Measurements from ENCODE around the gene ANKRD44.
A peak's percentile ranks its signal among the peaks of the same experiment; 100 is the strongest.

Gene ANKRD44

DNA sequence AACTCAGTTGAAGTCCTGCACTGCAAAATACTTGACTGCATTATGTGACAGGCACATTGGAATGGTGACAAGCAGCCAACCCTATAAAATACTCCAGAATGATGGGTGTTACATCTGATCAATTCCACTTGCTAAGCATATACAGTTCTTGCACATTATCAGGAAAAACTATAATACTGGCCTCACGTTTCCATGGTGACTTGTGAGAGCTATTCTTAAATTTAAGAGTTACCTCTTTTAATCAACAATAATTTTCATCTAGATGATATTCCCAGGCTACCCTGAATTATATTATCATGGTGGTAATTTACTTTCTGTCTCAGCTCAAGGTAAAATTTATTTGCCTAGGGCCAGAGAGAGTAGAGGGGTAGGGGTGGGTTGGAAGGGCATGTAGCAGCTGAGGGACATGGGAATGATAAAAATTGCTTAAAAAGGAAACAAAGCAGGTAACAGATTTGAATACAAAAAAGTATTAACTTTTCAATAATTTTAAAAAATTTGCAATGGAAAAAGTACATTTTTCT lies 251.7 kb downstream of the ANKRD44 start:
- no peak overlapping the region for H3K27ac Mint-ChIP-seq

DNA sequence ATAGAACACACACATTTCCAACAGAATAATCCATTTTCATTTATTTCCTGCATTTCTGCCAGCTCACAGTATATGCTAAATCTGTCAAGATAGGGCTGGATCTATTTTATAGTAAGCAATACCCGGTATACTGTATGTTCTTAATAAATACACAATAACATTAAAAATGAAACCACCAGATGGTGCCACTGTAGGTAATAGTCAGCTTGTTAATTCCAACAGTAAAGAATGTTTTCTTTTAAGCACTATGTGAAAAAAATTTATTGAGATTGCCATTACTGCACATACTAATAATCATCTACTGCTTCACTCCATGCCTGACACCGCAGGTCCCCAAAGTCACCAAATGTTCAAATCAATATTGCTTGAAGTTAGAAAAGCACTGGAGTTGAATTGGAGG lies 252.6 kb downstream of the ANKRD44 start:
- no peaks in the 10 kb centered on the region for H3K27me3 Mint-ChIP-seq
- no peak for ATAC-seq
- peaks cover 80% of the 10 kb centered on the region for H3K36me3 Mint-ChIP-seq (ENCODE audit: low read depth)
- no peak overlapping the region for H3K27ac Mint-ChIP-seq
- H3K4me1 Mint-ChIP-seq: peaks cover 15% of the 10 kb centered on the region
- DNase-seq: no peak
- no peak overlapping the region for H3K4me3 Mint-ChIP-seq
- peaks cover 25% of the 10 kb centered on the region for H3K9me3 Mint-ChIP-seq

More for the DNA sequence above, 251.7 kb downstream of the ANKRD44 start:
- H3K4me1 Mint-ChIP-seq: peaks cover 24% of the 10 kb centered on the region
- ATAC-seq (no peak), DNase-seq (no peak)
- peaks cover 25% of the 10 kb centered on the region for H3K9me3 Mint-ChIP-seq
- H3K36me3 Mint-ChIP-seq (ENCODE audit: low read depth): peaks cover 78% of the 10 kb centered on the region
- H3K27me3 Mint-ChIP-seq: no peaks in the 10 kb centered on the region
- H3K4me3 Mint-ChIP-seq: no peak overlapping the region

DNA sequence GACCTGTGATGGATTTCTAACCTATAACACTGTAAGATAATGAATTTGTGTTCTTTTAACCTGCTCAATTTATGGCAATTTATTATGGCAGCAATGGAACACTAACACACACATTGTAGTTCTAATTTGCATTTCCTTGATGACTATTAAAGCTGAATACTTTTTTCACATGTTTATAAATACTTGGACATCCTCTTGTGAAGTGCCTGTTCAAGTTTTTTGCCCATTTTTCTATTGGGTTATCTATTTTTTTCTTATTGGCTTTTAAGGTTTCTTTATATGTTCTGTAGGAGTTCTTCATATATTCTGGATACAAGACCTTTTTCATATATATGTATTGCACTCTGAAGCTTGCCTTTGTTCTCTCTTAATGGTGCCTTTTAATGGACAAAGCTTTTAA lies 255.5 kb downstream of the ANKRD44 start:
- H3K27ac Mint-ChIP-seq: peak overlapping the region; percentile 57
- H3K4me1 Mint-ChIP-seq: peaks cover 14% of the 10 kb centered on the region
- DNase-seq (no peak), ATAC-seq (no peak)
- no peak overlapping the region for H3K4me3 Mint-ChIP-seq
- no peaks in the 10 kb centered on the region for H3K27me3 Mint-ChIP-seq
- peaks cover 86% of the 10 kb centered on the region for H3K36me3 Mint-ChIP-seq (ENCODE audit: low read depth)
- H3K9me3 Mint-ChIP-seq: peaks cover 30% of the 10 kb centered on the region

DNA sequence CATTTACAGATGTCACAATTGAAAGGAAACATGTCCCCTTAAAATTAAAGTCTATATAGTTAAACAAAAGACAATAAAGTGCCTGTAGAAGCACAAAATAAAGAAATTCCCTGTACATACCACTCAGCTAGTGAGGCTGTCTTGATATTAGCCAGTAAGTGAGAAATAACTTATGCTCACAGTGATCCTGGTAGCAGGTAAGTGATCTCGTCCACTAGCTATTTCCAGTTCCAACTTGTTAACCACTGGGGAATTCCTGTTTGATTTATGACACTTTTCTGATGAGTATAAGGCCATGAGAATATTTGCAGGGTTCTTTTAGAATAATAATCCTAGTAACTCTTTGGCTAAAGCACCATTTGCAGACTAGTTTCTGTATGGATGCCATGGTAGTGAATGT lies 256.1 kb downstream of the ANKRD44 start:
- no peak overlapping the region for H3K4me3 Mint-ChIP-seq
- peak overlapping the region; percentile 58 for H3K27ac Mint-ChIP-seq
- peaks cover 14% of the 10 kb centered on the region for H3K4me1 Mint-ChIP-seq
- H3K9me3 Mint-ChIP-seq: peaks cover 33% of the 10 kb centered on the region
- no peaks in the 10 kb centered on the region for H3K27me3 Mint-ChIP-seq
- peak; percentile 80 for ATAC-seq
- DNase-seq: no peak
- peaks cover 86% of the 10 kb centered on the region for H3K36me3 Mint-ChIP-seq (ENCODE audit: low read depth)

DNA sequence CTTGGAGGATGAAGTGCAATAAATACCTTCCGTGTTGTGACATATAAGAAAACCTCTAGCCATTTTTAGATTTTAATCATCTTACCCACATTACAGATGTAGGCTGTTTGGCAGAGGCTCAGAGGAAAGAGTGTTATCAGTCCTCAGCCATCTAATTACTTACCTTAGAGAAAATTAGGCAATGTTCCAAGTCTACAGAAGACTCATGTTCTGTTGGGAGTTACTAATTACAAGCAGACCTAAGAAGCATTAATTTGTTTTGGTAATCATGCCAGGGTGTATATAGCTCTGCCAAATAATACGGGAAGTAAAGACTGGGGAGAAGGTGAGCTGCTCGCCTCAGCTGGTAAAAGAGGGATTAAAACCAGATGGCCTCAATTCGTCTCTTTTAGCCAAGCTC lies 258.2 kb downstream of the ANKRD44 start:
- H3K4me3 Mint-ChIP-seq: no peak overlapping the region
- H3K27me3 Mint-ChIP-seq: no peaks in the 10 kb centered on the region
- DNase-seq (no peak), ATAC-seq (no peak)
- peak overlapping the region; percentile 25 for H3K27ac Mint-ChIP-seq
- peaks cover 31% of the 10 kb centered on the region for H3K9me3 Mint-ChIP-seq
- peaks cover 14% of the 10 kb centered on the region for H3K4me1 Mint-ChIP-seq
- H3K36me3 Mint-ChIP-seq (ENCODE audit: low read depth): peaks cover 81% of the 10 kb centered on the region

DNA sequence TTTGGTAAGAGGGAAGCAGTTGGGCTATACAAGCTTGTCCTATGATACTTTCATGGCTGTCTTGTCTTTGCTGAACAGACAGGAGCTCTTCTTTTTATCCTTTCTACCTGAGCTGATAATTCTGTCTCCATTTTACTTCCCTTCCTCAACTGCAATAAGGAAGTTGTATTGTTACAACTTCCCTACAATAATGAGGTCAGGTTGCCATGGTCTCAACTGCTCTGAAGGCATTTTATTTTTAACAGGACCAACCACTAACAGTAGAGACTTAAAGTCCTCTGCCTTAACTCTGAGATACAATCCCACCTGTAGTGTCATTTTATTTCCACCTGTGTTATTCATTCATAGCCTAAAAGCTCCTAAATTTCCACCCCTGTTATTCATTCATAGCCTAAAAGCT lies 265.5 kb downstream of the ANKRD44 start:
- peaks cover 8% of the 10 kb centered on the region for H3K4me1 Mint-ChIP-seq
- no peak overlapping the region for H3K4me3 Mint-ChIP-seq
- H3K36me3 Mint-ChIP-seq (ENCODE audit: low read depth): peaks cover 32% of the 10 kb centered on the region
- peak overlapping the region; percentile 76 for H3K27ac Mint-ChIP-seq
- DNase-seq (no peak), ATAC-seq (no peak)
- H3K27me3 Mint-ChIP-seq: no peaks in the 10 kb centered on the region
- H3K9me3 Mint-ChIP-seq: peaks cover 3% of the 10 kb centered on the region

DNA sequence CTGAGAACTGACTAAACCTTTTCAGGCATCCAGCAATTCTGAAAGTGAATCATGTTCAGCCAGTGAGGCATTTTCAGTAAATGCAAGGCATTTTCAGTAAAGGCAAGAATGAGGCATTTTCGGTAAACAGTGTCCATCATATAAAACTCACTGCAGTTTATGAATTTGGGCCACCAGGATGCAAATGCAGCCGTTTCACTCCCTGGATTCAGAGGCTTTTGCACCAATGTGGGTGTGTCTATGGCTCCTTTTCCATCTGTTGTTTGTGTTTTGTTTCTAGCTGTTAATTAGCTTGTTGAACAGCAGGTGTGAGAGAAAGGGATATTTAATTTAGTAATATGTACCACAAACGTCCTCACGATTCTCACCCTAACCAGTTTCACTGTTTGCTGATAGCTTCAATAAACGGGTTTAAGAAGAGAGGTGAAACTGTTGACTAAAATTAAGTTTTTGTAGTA lies 267.8 kb downstream of the ANKRD44 start:
- peaks cover 27% of the 10 kb centered on the region for H3K36me3 Mint-ChIP-seq (ENCODE audit: low read depth)
- H3K4me3 Mint-ChIP-seq: no peak overlapping the region
- no peaks in the 10 kb centered on the region for H3K9me3 Mint-ChIP-seq
- H3K4me1 Mint-ChIP-seq: peaks cover 17% of the 10 kb centered on the region
- no peak for DNase-seq
- ATAC-seq: no peak
- H3K27ac Mint-ChIP-seq: peak overlapping the region; percentile 61
- H3K27me3 Mint-ChIP-seq: no peaks in the 10 kb centered on the region

DNA sequence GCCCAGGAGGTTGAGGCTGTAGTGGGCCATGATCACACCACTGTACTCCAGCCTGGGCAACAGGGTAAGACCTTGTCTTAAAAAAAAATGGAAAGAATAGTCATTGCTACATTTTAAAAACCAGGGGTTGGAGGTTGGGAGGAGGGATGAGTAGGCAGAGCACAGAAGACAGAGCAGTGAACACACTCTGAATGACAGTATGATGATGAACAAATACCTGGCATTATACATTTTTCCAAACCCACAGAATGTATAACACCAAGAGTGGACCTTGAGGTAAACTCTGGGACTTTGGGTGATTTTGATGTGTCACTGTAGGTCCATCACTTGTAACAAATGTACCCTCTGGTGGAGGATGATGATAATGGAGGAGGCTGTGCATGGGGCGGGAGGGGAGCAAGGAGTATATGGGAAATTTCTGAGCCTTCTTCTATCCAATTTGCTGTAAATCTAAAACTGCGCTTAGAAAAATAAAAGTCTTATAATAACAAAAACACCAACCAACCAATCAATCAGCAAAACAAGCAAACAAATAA lies 272.6 kb downstream of the ANKRD44 start:
- no peak for DNase-seq
- no peaks in the 10 kb centered on the region for H3K27me3 Mint-ChIP-seq
- H3K27ac Mint-ChIP-seq: peak overlapping the region; percentile 52
- no peak overlapping the region for H3K4me3 Mint-ChIP-seq
- ATAC-seq: peak; percentile 46
- H3K36me3 Mint-ChIP-seq (ENCODE audit: low read depth): peaks cover 62% of the 10 kb centered on the region
- H3K4me1 Mint-ChIP-seq: peaks cover 47% of the 10 kb centered on the region
- peaks cover 2% of the 10 kb centered on the region for H3K9me3 Mint-ChIP-seq

DNA sequence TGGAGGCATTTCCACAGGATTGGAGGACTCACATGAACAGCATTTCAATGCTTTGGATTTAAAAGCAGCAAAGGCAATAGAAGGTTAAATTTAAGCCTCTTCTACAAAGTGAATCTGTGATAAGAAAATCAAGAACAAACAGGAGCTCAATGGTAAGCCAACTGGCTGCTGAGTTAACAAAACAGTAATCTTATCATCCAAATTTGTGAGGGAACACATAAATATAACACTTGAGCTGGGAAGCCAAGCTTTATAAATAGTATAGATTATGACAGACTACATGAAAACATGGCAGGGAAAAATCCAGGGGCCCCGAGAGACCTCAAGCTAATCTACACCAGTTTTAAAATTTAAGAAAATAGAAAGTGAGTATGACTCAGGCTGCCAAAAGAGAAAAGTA lies 275.6 kb downstream of the ANKRD44 start:
- no peak overlapping the region for H3K4me3 Mint-ChIP-seq
- H3K9me3 Mint-ChIP-seq: peaks cover 6% of the 10 kb centered on the region
- peaks cover 47% of the 10 kb centered on the region for H3K4me1 Mint-ChIP-seq
- ATAC-seq: no peak
- H3K36me3 Mint-ChIP-seq (ENCODE audit: low read depth): peaks cover 69% of the 10 kb centered on the region
- no peak for DNase-seq
- H3K27ac Mint-ChIP-seq: peak overlapping the region; percentile 79
- no peaks in the 10 kb centered on the region for H3K27me3 Mint-ChIP-seq

DNA sequence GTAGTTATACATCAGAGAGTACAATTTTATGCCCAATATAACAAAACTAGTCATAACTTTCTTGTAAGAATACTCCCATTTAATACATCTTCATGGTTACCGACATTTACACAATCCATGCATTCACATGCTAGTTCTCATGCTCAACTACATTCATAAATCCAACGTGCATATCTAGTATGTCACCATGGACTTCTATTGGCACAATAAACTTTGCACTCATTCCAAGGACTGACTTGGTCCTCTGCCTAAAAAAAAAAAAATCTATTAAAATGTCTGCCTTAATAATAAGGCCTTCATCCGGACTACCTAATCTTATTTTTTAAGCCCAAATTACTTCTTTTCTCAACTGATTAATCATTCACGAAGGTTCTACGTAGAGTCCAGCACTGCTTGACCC lies 276.3 kb downstream of the ANKRD44 start:
- ATAC-seq: no peak
- Mint-ChIP-seq H3K9me3 (peaks cover 6% of the 10 kb centered on the region), H3K27me3 (no peaks in the 10 kb centered on the region), H3K4me3 (no peak overlapping the region), H3K27ac (no peak overlapping the region), H3K36me3 (ENCODE audit: low read depth) (peaks cover 73% of the 10 kb centered on the region), H3K4me1 (peaks cover 47% of the 10 kb centered on the region)
- no peak for DNase-seq

DNA sequence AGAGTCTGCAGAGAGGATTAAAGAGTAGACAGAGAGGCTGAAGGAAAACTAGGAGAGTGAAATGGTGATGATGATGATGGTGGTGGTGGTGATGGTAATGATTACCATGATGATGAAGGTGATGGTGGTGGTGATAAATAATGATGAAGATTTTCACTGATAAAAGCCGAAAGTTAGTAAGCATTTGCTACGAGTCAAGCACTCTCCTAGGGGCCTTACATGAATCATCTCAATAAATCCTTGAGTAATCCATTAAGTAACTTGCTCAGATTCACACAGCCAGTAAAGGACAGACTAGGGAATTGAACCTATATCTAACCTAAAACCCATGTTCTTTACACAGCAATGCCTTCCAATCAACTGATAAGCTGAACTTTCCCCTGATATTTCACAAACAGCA lies 277.4 kb downstream of the ANKRD44 start:
- peaks cover 43% of the 10 kb centered on the region for H3K4me1 Mint-ChIP-seq
- no peaks in the 10 kb centered on the region for H3K27me3 Mint-ChIP-seq
- DNase-seq (no peak), ATAC-seq (no peak)
- no peak overlapping the region for H3K4me3 Mint-ChIP-seq
- H3K9me3 Mint-ChIP-seq: peaks cover 6% of the 10 kb centered on the region
- H3K36me3 Mint-ChIP-seq (ENCODE audit: low read depth): peaks cover 74% of the 10 kb centered on the region
- peak overlapping the region; percentile 76 for H3K27ac Mint-ChIP-seq

DNA sequence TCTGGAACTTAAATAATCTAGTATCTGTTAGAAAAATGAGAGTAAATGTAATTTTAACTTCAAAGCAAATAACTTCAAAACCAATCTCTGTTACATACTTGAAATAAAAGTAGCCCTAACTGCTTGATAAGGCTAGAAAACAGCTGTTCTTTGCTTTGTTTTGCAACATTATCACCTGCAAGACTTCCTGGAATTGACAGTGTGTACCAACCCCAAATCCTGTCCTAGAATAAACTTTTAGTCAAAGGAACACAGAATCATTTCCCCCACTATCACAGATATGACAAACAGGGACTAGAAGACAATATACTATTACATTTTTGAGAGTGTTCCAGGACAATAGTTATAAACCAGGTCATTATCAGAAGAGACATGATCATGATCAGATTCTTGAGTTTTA lies 278.8 kb downstream of the ANKRD44 start:
- peaks cover 6% of the 10 kb centered on the region for H3K9me3 Mint-ChIP-seq
- H3K4me3 Mint-ChIP-seq: no peak overlapping the region
- ATAC-seq (no peak), DNase-seq (no peak)
- peaks cover 72% of the 10 kb centered on the region for H3K36me3 Mint-ChIP-seq (ENCODE audit: low read depth)
- H3K27me3 Mint-ChIP-seq: no peaks in the 10 kb centered on the region
- H3K4me1 Mint-ChIP-seq: peaks cover 37% of the 10 kb centered on the region
- H3K27ac Mint-ChIP-seq: no peak overlapping the region

DNA sequence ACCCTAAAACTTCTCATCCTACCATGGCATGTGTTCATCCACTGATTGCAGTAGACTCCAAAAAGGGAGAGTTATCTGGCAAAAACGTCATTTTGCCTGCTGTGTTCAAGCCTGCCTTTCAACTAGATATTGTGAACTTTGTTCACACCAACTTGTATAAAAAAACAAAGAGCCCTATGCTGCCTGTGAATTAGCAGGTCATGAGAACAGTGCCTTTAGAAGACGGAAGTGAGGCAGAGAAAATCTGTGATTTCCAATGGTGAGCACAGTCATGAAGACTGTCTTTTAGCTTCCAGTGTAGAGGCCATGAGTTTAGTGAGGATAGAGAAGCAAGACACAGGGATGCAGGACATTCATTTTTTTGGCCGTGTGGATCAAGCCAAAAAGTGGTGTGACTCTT lies 280.5 kb downstream of the ANKRD44 start:
- DNase-seq (no peak), ATAC-seq (no peak)
- Mint-ChIP-seq H3K9me3 (peaks cover 6% of the 10 kb centered on the region), H3K4me3 (no peak overlapping the region), H3K27ac (peak overlapping the region; percentile 46), H3K4me1 (peaks cover 23% of the 10 kb centered on the region), H3K27me3 (no peaks in the 10 kb centered on the region), H3K36me3 (ENCODE audit: low read depth) (peaks cover 67% of the 10 kb centered on the region)

DNA sequence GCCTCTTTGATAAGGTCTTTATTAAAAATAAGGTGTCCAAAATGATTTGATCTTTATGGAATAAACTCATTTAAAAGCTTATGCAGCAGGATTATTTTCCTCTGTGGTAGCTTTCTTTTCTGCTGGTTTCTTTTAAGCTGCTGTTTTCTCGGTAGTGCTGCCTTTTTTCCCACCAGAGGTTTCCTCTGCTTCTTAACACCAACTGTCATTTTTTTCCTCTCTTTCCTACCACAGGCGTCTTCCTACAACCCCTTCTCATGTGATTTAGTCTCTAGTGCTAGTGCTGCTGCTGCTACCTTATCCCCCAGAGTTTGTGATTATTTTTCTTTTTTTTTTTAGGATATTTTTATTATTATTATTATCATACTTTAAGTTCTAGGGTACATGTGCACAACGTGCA lies 281.9 kb downstream of the ANKRD44 start:
- Mint-ChIP-seq H3K4me1 (peaks cover 14% of the 10 kb centered on the region), H3K27me3 (no peaks in the 10 kb centered on the region), H3K36me3 (ENCODE audit: low read depth) (peaks cover 67% of the 10 kb centered on the region), H3K4me3 (no peak overlapping the region), H3K27ac (peak overlapping the region; percentile 65), H3K9me3 (peaks cover 6% of the 10 kb centered on the region)
- no peak for DNase-seq
- ATAC-seq: no peak

DNA sequence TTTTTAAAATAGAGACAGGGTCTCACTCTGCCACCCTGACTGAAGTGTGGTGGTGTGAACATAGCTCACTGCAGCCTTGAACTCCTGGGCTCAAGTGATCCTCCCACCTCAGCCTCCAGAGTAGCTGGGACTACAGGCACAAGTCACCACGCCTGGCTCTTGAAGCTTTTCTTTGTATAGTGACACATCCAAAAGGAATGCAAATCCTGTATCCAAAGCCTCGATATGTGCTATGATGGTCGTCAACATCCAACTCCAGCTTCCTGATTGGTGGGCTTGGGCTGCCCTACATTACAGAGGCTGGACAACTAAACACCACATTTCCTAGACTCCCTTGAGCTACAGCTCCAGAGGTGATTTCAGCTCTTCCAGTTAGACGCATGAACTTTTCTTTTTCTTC lies 282.4 kb downstream of the ANKRD44 start:
- no peaks in the 10 kb centered on the region for H3K27me3 Mint-ChIP-seq
- no peak for DNase-seq

DNA sequence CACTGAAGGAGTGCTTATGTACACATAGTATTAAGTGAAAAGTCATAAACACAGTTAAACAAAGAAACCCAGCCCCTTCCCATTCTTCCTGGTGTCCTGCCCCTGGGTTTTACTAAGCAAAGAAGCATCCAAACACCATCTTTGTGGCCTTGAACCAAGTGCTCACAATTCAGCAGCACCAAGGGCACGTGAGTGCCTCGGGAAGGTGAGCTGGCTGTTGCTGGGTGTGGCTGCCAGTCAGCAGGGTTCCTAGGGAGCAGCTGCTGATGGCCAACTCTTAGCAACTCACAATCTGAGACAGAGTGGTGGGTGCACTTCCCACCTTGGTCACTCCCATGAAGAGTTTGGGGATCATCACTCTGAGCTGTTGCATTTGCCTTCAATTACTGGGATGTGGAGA lies 286.4 kb downstream of the ANKRD44 start:
- Mint-ChIP-seq H3K9me3 (no peaks in the 10 kb centered on the region), H3K27me3 (no peaks in the 10 kb centered on the region), H3K27ac (peak overlapping the region; percentile 38), H3K4me3 (no peak overlapping the region), H3K4me1 (no peaks in the 10 kb centered on the region), H3K36me3 (ENCODE audit: low read depth) (peaks cover 66% of the 10 kb centered on the region)
- ATAC-seq (no peak), DNase-seq (no peak)

More for the DNA sequence above, 282.4 kb downstream of the ANKRD44 start:
- H3K9me3 Mint-ChIP-seq: peaks cover 6% of the 10 kb centered on the region
- peaks cover 67% of the 10 kb centered on the region for H3K36me3 Mint-ChIP-seq (ENCODE audit: low read depth)
- no peak overlapping the region for H3K27ac Mint-ChIP-seq
- no peak for ATAC-seq
- H3K4me1 Mint-ChIP-seq: peaks cover 10% of the 10 kb centered on the region
- H3K4me3 Mint-ChIP-seq: no peak overlapping the region

All from activated naive CD8-positive, alpha-beta T cell treated with anti-CD3 and anti-CD28 coated beads, Interleukin-2, amount 50 U/mL, for 24 hours (primary cell).